HFFc6 (cell line): ENCODE data around the gene TMEM127. TPM values are rescaled to one million over a fixed set of nuclear protein-coding genes. Genes with fewer than 3 reads are reported as not detected.

Source experiments
- DNase-seq: peaks from one replicate; pipeline ENCODE4 v3.0.0-alpha.2; 2018
- H3K27ac Mint-ChIP-seq: 2 replicates; pipeline ENCODE4 v1.8.0; 2020; ENCODE audit warnings: mild to moderate bottlenecking, mixed read lengths
- H3K27me3 Mint-ChIP-seq: 2 replicates; pipeline ENCODE4 v1.8.0; 2021; ENCODE audit warnings: mild to moderate bottlenecking, moderate library complexity, mixed read lengths; ENCODE audit not compliant: insufficient read depth
- H3K36me3 Mint-ChIP-seq: 2 replicates; pipeline ENCODE4 v1.8.0; 2021; ENCODE audit warnings: low read depth, mixed read lengths
- H3K4me1 Mint-ChIP-seq: 2 replicates; pipeline ENCODE4 v1.8.0; 2020; ENCODE audit warnings: low read depth, mixed read lengths
- H3K4me3 Mint-ChIP-seq: 2 replicates; pipeline ENCODE4 v1.8.0; 2020; ENCODE audit warnings: mild to moderate bottlenecking, moderate library complexity, mixed read lengths
- H3K9me3 Mint-ChIP-seq: 2 replicates; pipeline ENCODE4 v1.8.0; 2020; ENCODE audit warnings: mild to moderate bottlenecking, mixed read lengths
- total RNA-seq, 6 experiments: library from RNA; stranded (reverse); fragmentation: NEBNext Ultra II Directional; extraction: Animal tissue kit (Norgen Biotek cat#: 25700); gene quantifications; 2 replicates in 1 of 6; 3 replicates in 5 of 6; pipeline ENCODE4 v1.2.3, GENCODE V29; 2021
- TF ChIP-seq, protein P1 (sequence below): fragments of 200-600 bp; sonication (generic); IDR thresholded peaks from 2 replicates; pipeline ENCODE4 v1.5.0; 2021; ENCODE audit warnings: antibody characterized with exemption, mild to moderate bottlenecking

TMEM127 gene
- total RNA-seq, 6 experiments from 2014 or later: 57.6 to 84.6 (median 71.1) TPM

DNA sequence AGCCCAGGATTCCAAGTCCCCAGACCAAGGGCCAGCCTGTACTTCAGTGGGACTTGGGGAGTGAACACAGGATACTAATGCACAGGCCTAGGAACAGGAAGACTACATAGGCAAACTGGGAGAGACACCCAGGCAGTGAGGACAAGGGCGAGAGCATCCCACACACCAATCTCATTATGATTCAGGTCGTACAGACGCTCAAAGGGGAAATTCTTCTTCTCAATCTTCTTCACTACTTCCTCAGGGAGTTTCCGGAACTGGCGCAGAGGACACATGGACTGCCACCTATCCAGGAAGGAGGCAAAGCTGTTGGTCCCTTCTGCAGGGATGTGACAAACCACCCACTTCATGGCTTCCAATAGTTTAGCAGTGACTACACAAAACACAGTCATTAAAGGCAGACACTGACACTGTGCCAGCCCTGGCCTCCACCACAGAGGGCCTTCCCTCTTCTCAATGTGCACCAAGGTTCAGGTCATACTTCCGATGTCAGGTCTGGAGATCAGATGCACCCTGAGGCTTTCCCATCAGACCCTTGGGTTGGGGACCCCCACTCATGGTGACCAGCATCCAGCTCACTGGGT, 21.6 kb upstream of the TMEM127 start:
- no peak overlapping the region for H3K4me3 Mint-ChIP-seq
- no peak for DNase-seq
- H3K4me1 Mint-ChIP-seq: no peaks in the 10 kb centered on the region
- H3K27ac Mint-ChIP-seq: no peak overlapping the region
- TF ChIP-seq, protein P1, sequence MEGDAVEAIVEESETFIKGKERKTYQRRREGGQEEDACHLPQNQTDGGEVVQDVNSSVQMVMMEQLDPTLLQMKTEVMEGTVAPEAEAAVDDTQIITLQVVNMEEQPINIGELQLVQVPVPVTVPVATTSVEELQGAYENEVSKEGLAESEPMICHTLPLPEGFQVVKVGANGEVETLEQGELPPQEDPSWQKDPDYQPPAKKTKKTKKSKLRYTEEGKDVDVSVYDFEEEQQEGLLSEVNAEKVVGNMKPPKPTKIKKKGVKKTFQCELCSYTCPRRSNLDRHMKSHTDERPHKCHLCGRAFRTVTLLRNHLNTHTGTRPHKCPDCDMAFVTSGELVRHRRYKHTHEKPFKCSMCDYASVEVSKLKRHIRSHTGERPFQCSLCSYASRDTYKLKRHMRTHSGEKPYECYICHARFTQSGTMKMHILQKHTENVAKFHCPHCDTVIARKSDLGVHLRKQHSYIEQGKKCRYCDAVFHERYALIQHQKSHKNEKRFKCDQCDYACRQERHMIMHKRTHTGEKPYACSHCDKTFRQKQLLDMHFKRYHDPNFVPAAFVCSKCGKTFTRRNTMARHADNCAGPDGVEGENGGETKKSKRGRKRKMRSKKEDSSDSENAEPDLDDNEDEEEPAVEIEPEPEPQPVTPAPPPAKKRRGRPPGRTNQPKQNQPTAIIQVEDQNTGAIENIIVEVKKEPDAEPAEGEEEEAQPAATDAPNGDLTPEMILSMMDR: no peak
- no peaks in the 10 kb centered on the region for H3K9me3 Mint-ChIP-seq
- H3K27me3 Mint-ChIP-seq: no peaks in the 10 kb centered on the region
- peaks cover 37% of the 10 kb centered on the region for H3K36me3 Mint-ChIP-seq

DNA sequence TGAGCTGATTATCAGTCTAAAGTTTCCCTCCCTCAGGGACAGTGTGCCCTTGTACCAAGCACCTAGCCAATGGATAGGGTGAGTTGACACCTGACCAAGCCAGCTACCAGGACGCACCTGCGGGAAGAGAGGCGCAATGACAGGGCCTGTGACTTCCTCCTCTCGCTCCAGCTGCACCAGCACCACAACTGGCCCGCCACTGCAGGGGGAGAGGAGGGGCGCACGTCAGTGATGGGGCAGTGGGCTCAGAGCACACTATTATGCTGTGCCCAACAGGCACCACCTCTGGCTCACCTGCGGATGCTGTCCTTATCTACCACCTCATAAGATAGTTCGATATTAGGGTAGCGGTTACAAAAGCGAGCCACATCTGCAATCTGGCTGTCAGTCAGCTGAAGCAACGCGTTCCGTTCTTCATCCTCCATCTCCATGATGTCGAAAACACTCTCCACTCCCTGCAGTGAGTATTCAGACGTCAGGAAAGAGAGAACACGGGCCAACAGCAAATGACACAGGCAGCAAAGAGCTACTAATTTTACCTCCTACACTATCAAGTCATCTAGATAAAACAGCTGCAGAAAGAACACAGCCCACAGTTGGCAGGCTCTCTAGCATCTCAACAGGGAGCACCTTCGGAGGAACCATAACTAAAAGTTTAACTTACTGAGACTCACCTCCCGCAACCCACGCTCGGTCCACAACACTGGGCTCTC, 11.1 kb upstream of the TMEM127 start:
- Mint-ChIP-seq H3K36me3 (peaks cover 42% of the 10 kb centered on the region), H3K4me3 (no peak overlapping the region), H3K9me3 (no peaks in the 10 kb centered on the region), H3K27ac (no peak overlapping the region), H3K4me1 (peaks cover 9% of the 10 kb centered on the region), H3K27me3 (no peaks in the 10 kb centered on the region; the same call in 1 of the 2 replicates)
- no peak for DNase-seq
- TF ChIP-seq, protein P1: no peak

DNA sequence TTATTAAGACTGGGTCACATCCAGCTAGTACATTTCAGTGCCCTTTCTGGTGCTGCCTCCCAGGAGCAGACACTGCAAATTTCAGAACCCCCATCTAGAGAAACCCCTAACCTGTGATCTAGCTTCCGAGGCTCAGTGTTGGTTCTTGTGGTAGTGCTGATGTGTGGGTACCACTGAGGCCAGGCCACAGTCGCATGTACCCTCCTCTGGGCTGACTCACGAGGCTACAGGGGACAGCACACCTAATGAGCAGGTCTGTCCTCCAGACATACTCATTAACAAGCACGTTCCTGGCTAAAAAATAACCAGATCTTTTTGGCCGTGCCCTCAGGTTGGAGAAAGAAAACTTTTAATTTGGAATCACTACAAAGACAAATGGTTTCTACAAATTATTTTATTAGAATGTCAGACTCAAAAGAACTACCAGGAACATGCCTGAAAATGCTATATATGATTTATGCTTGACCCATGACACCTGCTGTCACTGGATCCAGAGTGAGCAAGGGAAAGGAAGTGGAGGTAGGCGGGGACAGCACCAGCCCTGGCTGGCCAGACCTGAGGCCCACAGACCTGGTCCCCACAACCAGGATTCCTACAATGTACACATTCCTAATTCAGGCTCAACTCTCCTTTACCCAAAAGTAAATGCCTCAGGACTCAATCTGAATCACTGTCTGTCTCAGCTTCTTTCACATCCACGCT, 8.7 kb upstream of the TMEM127 start:
- TF ChIP-seq, protein P1: no peak
- peak overlapping the region; percentile 33 for H3K27ac Mint-ChIP-seq
- peaks cover 9% of the 10 kb centered on the region for H3K4me1 Mint-ChIP-seq
- no peak for DNase-seq
- peaks cover 40% of the 10 kb centered on the region for H3K36me3 Mint-ChIP-seq
- H3K27me3 Mint-ChIP-seq: no peaks in the 10 kb centered on the region; the same call in 1 of the 2 replicates
- no peak overlapping the region for H3K4me3 Mint-ChIP-seq
- H3K9me3 Mint-ChIP-seq: no peaks in the 10 kb centered on the region

DNA sequence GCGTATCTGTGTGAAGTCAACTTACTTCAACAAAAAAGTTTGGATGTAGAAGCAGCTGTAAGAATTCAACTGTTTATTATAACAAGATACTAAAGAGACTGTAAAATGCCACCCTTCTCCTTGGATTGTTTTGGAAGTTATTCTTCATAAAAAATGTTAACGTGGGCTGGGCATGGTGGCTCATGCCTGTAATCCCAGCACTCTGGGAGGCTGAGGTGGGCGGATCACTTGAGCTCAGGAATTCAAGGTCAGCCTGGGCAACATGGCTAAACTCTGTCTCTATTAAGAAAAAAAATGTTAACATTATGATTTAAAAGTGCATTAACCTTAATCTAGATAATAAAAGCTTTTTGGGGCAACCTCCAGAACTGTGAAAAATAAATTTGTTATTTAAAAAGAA, 8.0 kb upstream of the TMEM127 start:
- TF ChIP-seq, protein P1: no peak
- no peaks in the 10 kb centered on the region for H3K9me3 Mint-ChIP-seq
- H3K4me1 Mint-ChIP-seq: peaks cover 9% of the 10 kb centered on the region
- H3K27ac Mint-ChIP-seq: no peak overlapping the region; the same call in 1 of the 2 replicates
- H3K4me3 Mint-ChIP-seq: no peak overlapping the region
- peaks cover 35% of the 10 kb centered on the region for H3K36me3 Mint-ChIP-seq
- DNase-seq: no peak
- H3K27me3 Mint-ChIP-seq: no peaks in the 10 kb centered on the region; the same call in 1 of the 2 replicates

DNA sequence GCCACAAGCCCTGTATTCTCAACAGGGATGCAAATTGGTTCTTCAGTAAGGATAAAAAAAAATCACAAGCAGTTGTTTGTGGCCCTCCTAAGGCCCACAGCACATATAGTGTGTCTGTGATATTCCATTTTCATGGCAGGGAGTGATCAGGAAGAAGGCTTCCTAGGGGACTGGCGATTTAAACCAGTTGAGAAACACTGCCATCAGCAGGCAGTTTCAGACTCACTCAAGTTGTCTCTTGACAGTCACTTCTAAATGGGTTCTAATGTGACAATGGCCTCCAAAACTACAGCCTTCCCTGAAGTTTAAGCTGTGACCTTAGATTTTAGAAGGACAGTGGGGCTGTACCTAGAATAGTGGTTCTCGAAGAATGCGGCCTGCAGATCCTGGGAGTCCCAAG, 6.2 kb upstream of the TMEM127 start:
- Mint-ChIP-seq H3K4me3 (no peak overlapping the region), H3K4me1 (peaks cover 18% of the 10 kb centered on the region), H3K36me3 (peaks cover 32% of the 10 kb centered on the region)

More for the DNA sequence above, 6.2 kb upstream of the TMEM127 start:
- Mint-ChIP-seq H3K27ac (peak overlapping the region; percentile 12; the same call in 1 of the 2 replicates), H3K9me3 (no peaks in the 10 kb centered on the region), H3K27me3 (peaks cover 2% of the 10 kb centered on the region; the same call in 1 of the 2 replicates)
- TF ChIP-seq, protein P1: no peak; the same call in 1 of the 2 replicates
- DNase-seq: no peak
